ENCODE measurements around the gene TSSK6.

The TSSK6 gene

DNA sequence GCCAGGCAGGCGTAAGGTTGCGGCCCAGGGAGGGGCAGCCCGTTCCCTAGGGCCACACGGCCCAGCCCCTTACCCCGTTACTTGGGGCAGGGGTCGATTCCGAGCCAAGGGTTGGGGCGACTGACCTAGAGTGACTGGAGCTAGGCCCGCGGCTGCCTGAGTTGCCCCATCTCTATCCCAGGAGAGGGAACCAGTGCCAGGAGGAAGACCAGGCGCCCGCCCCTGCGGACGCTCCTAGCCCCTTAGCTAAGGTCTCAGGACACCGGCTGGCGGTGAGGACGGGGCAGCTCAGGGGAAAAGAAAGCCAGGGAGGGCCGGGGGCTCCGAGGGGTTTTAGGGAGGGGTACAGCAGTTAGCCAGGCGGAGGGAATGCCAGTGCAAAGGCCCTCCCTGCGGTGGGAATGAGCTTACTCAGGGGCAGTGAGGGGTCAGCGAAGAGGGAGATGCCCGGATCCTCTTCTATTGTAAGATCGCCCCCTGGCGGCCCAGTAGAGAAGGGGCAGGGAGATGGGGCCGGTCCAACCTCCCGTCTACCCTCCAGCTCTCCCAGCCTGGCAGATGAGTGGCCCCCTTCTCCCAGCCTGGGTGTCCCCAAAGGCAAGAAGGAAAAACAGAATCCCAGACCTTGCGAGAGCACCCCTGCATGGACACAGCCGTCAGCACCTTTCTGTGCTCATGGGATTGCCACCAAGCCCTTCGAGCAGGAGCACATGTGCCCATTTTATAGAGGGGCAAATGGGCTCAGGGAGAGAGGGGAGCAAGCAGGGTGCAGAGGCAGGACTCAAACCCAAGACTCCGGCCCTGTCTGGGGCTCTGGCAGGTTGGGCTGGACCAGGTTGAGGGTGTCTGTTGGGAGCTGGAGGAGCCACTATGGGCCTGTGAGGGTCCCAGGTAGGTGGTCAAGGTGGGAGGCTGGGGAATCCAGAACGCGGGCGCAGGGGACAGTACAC is 39.0 kb upstream of the TSSK6 start:
- H3K9me3 ChIP-seq (replicated peaks in 1 of 11): no peaks in the 10 kb centered on the region; a peak in 1 of 22 replicates
- no peak overlapping the region for H3K9ac ChIP-seq
- no peaks in the 10 kb centered on the region for H4K20me1 ChIP-seq
- H3K4me1 ChIP-seq: peaks cover 0 to 25% (median 17%) of the 10 kb centered on the region in 10 experiments; a peak in 17 of 20 replicates
- no peak overlapping the region for H3K4me3 ChIP-seq
- no peak overlapping the region for H3K27ac ChIP-seq
- TF ChIP-seq Cebpa-rat (IDR thresholded peaks at IDR 0.05): no peak
- no peaks in the 10 kb centered on the region for H3K36me3 ChIP-seq
- H3K27me3 ChIP-seq: no peaks in the 10 kb centered on the region
- no peak overlapping the region for H3K4me2 ChIP-seq

DNA sequence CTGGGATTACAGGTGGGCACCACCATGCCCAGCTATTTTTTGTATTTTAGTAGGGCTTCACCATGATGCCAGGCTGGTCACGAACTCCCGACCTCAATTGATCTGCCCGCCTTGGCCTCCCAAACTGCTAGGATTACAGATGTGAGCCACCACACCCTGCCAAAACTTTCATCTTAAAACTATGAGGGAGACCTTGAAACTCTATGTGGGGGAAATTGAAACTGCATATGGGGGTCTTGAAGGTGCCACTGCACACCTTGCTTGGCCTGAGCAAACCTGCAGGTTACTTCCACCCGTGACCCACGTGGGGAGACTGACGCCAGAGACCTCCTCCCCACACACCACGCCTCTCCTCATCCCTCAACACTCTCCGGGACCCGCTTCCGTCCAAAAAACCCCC is 38.3 kb upstream of the TSSK6 start:
- H3K27me3 ChIP-seq: no peaks in the 10 kb centered on the region
- H3K27ac ChIP-seq: no peak overlapping the region
- TF ChIP-seq Cebpa-rat (IDR thresholded peaks at IDR 0.05): no peak
- no peaks in the 10 kb centered on the region for H4K20me1 ChIP-seq
- no peak overlapping the region for H3K4me3 ChIP-seq
- H3K36me3 ChIP-seq: no peaks in the 10 kb centered on the region
- no peaks in the 10 kb centered on the region; a peak in 1 of 22 replicates for H3K9me3 ChIP-seq (replicated peaks in 1 of 11)
- H3K4me1 ChIP-seq: peaks cover 0 to 18% (median 12%) of the 10 kb centered on the region in 10 experiments; a peak in 14 of 20 replicates
- H3K4me2 ChIP-seq: no peak overlapping the region
- H3K9ac ChIP-seq: no peak overlapping the region

DNA sequence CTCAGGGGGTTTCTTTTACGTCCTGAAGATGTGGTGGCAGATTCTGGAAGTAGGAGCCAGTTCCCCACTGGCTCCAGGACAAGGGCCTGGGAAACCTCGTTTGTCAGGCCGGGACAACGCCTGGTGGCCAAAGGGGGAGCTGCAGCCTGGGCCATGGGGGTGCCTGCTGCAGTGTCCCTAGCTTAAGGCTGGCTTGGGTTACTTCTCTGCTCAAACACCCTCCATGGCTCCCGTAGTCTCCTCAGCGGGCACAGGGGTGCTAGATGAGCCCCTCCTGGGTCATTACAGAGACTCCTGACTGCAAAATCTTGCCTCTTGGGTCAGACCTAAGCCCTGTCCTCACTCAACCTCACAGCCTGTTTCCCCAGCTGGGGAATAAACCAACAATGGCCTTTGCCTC is 37.5 kb upstream of the TSSK6 start:
- Histone ChIP-seq H4K20me1 (no peaks in the 10 kb centered on the region), H3K9me3 (replicated peaks in 1 of 11) (no peaks in the 10 kb centered on the region; a peak in 1 of 22 replicates), H3K4me2 (no peak overlapping the region), H3K27me3 (no peaks in the 10 kb centered on the region), H3K4me3 (no peak overlapping the region), H3K9ac (no peak overlapping the region), H3K4me1 (peaks cover 0 to 11% (median 9%) of the 10 kb centered on the region in 10 experiments; a peak in 13 of 20 replicates), H3K36me3 (no peaks in the 10 kb centered on the region), H3K27ac (no peak overlapping the region)
- TF ChIP-seq Cebpa-rat (IDR thresholded peaks at IDR 0.05): no peak

DNA sequence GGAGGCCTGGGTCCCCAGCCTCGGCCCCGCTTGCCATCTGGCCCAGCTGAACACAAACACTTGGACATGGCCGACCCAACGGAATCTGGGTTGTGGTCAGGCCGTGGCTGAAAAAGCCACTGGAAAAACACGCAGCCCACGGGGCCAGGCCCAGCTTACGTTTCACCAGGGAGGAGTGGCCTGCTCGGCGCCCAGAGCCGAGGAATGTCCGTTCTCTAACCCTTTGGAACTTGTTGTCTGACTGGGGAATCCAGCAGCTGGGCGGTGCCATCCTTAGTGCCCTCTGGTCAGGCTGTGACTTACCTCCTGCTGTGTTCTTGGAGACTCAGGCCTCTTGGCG is 36.5 kb upstream of the TSSK6 start:
- TF ChIP-seq Cebpa-rat (IDR thresholded peaks at IDR 0.05): no peak
- H3K27me3 ChIP-seq: no peaks in the 10 kb centered on the region
- H3K36me3 ChIP-seq: no peaks in the 10 kb centered on the region
- peak overlapping the region in 2 of 11 experiments; percentile 33 to 38; a peak in 4 of 22 replicates for H3K27ac ChIP-seq
- H3K4me3 ChIP-seq: no peak overlapping the region
- peak overlapping the region in 5 of 11 experiments; percentile 5 to 52 (median 45); a peak in 4 of 22 replicates for H3K9ac ChIP-seq
- H3K9me3 ChIP-seq (replicated peaks in 1 of 11): no peaks in the 10 kb centered on the region; a peak in 1 of 22 replicates
- peak overlapping the region in 8 of 11 experiments; percentile 3 to 52 (median 32); a peak in 13 of 22 replicates for H3K4me2 ChIP-seq
- H3K4me1 ChIP-seq: peaks cover 0 to 11% (median 9%) of the 10 kb centered on the region in 10 experiments; a peak in 13 of 20 replicates
- H4K20me1 ChIP-seq: no peaks in the 10 kb centered on the region

DNA sequence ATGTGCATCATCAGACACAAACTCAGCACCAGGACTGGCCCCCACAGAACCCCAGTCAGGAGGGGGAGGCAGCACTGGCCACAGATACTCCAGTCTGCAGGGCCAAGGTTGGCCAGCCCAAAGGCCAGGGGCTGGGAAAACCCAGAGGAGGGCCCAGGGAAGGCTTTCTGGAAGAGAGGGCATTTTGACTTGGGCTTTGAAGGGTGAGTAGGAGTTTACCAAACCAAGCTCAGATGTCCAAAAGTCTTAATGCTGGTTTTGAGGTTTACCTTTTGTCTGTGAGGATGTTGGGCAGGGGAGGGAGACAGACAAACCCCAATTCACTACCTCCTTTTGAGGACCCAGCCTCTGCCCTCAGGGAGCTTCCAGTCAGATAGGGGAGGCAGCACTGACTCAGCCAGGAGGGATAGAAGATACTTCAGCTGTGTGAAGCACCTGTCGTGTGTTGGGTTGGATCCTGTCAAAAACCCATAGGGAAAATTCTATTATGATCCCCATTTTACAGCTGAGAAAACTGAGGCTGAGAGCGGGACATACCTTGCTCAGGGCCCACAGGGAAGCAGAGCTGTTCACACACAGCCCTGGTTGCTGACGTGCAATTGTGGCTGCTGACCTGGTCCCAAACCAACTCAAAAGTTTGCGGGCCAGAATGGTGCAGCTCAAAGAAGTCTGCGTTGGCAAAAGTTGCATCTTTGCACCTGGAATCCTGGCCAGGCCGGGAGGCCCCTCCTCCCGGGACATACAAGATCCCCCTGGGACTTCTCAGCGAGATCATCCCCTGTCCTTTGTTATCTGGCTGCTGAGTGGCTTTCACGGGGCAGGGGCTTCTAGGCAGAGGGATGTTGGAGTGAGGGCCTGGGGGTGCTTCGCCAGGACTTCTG is 35.9 kb upstream of the TSSK6 start:
- Histone ChIP-seq H3K4me2 (peak overlapping the region in 8 of 11 experiments; percentile 3 to 52 (median 32); a peak in 13 of 22 replicates), H3K27ac (peak overlapping the region in 2 of 11 experiments; percentile 33 to 38; a peak in 4 of 22 replicates), H3K36me3 (no peaks in the 10 kb centered on the region), H3K4me3 (no peak overlapping the region), H3K27me3 (no peaks in the 10 kb centered on the region), H3K9ac (peak overlapping the region in 5 of 11 experiments; percentile 5 to 52 (median 45); a peak in 4 of 22 replicates), H4K20me1 (no peaks in the 10 kb centered on the region), H3K4me1 (peaks cover 0 to 14% (median 9%) of the 10 kb centered on the region in 10 experiments; a peak in 13 of 20 replicates), H3K9me3 (replicated peaks in 1 of 11) (no peaks in the 10 kb centered on the region; a peak in 1 of 22 replicates)
- no peak for TF ChIP-seq Cebpa-rat (IDR thresholded peaks at IDR 0.05)

DNA sequence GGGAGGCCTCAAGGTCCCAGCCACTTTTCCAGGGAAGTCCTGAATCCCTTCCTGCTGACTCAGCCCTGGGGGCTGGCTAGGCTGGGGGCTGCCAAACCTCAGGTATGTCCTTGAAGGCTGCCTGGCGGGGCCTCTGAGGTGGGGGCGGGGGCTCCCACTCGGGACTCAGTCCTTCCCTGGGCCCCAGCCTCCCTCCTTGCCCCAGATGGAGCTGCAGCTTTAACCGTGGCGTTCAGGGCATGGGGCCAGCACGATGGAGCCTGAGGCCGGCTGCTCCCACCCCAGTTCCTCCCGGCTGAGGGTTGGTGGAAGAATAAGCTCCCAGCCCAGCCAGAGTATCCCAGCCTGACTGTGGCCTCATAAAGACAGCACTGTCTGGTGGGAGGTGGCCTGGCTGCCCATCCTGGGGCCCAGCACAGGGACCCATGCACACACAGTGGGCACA is 35.2 kb upstream of the TSSK6 start:
- H3K9me3 ChIP-seq (replicated peaks in 1 of 11): no peaks in the 10 kb centered on the region; a peak in 1 of 22 replicates

DNA sequence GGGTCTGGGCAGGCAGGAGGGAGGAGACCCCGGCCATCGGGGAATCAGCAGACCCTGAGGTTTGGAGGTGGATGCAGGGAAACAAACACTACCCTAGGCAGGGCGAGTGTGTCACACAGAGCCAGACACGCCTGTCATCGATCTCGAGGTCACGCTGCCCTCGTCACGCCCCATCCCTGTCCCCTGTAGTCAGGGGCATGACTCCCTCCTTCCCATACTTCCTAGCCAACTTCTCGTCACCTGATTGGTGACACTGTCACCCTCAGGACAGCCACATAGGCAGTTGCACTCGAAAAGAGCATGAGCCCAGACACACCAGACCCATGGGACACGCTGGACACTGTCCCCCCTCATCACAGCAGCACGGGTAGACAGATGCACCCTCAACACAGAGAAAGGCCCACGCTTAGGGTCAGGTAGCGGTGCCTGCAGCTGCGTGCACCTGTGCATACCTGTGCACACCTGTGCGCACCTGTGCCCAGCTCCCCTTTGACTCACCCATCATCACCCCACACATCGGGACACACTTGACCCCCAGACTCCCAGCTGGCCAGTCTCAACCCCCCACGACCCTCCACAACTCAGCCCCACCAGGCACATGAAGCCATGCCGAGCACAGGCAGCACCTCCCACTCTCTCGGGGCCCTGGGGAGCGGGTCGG is 34.6 kb upstream of the TSSK6 start:
- Histone ChIP-seq H3K4me1 (peaks cover 0 to 16% (median 9%) of the 10 kb centered on the region in 10 experiments; a peak in 13 of 20 replicates), H3K36me3 (0 out of 22 replicates have a peak, but pooled peaks cover 0 to 1% (median 0%) of the 10 kb centered on the region in 11 experiments), H3K9ac (no peak overlapping the region), H3K27me3 (no peaks in the 10 kb centered on the region), H3K9me3 (replicated peaks in 1 of 11) (peaks cover 0 to 1% (median 0%) of the 10 kb centered on the region in 11 experiments; a peak in 3 of 22 replicates), H3K4me2 (no peak overlapping the region), H4K20me1 (no peaks in the 10 kb centered on the region), H3K4me3 (no peak overlapping the region), H3K27ac (no peak overlapping the region)
- TF ChIP-seq Cebpa-rat (IDR thresholded peaks at IDR 0.05): no peak

More for the DNA sequence above, 35.2 kb upstream of the TSSK6 start:
- Histone ChIP-seq H3K4me3 (no peak overlapping the region), H4K20me1 (no peaks in the 10 kb centered on the region), H3K4me2 (no peak overlapping the region), H3K4me1 (peaks cover 0 to 16% (median 9%) of the 10 kb centered on the region in 10 experiments; a peak in 13 of 20 replicates), H3K36me3 (no peaks in the 10 kb centered on the region), H3K27ac (no peak overlapping the region), H3K9ac (no peak overlapping the region), H3K27me3 (no peaks in the 10 kb centered on the region)
- TF ChIP-seq Cebpa-rat (IDR thresholded peaks at IDR 0.05): no peak

Data from BLaER1 treated with 17β-estradiol and CSF1 and Interleukin-3, amounts not matched to agents 10 nM and 100 nM (cell line).